GM12891 (cell line): Measurements from ENCODE around the gene MSANTD4.
A peak's percentile ranks its signal among the peaks of the same experiment; 100 is the strongest.

ENCODE experiments used
- DNase-seq: peaks from one replicate; pipeline ENCODE4 v3.0.0; 2011; ENCODE audit warnings: low spot score; ENCODE audit not compliant: insufficient read length
- FAIRE-seq: peaks from 2 replicates; lab custom pipeline; 2011; peaks lifted over from hg19 to GRCh38; lab: Jason Lieb, UNC
- PAX5 ChIP-seq: IDR thresholded peaks from 2 replicates; pipeline ENCODE4 v1.6.1; 2011; ENCODE audit warnings: low read length, moderate library complexity, mild to moderate bottlenecking; ENCODE audit not compliant: insufficient read depth, severe bottlenecking
- POLR2A ChIP-seq: IDR thresholded peaks from 2 replicates; pipeline ENCODE4 v1.6.1; 2011; ENCODE audit warnings: low read depth, low read length, control low read depth
- POLR2AphosphoS5 ChIP-seq: IDR thresholded peaks from 2 replicates; pipeline ENCODE4 v1.6.1; 2011; ENCODE audit warnings: low read depth, low read length, control low read depth
- POU2F2 ChIP-seq: IDR thresholded peaks from 2 replicates; pipeline ENCODE4 v1.6.1; 2011; ENCODE audit warnings: low read depth, mild to moderate bottlenecking, control low read depth, low read length, moderate library complexity
- SPI1 ChIP-seq: IDR thresholded peaks from 2 replicates; pipeline ENCODE4 v1.6.1; 2011; ENCODE audit warnings: low read depth, low read length, control low read depth
- TAF1 ChIP-seq: IDR thresholded peaks from 2 replicates; pipeline ENCODE4 v1.6.1; 2011; ENCODE audit warnings: low read depth, low read length, control low read depth

MSANTD4 gene

DNA sequence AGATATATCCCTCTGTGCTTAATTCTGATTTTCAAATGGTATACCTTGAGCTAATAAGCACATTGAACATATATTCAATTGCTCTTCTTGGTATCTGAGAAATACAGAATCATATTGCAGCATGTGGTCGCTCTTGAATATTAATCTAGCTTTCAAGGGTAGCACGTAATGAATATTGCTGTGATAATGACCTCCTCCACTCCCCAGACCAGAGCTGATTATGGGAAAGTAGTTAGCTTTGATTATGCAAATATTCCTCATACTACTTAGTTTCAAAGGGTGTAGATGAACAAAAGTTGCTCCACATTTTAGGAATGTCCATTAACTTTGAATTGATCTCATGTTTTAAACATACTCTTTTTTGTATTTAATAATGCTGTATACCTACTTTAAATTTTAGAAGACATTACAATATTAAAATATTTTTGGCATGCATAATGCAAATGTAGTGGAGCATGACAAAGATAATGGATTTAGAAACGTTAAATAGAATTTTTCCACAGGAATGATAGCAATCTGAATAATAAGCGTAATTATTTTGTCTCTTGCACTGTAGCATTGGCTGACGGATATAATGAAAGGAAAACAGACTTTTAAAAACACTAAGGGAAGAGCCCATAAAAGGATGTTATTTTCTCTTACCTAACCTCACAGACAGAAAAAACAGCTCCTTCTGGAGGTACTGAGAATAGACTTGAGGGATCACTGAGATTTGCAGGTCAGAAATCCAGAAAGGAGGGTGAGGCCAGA lies 27.9 kb upstream of the MSANTD4 start:
- FAIRE-seq = no peak
- no peak for DNase-seq
- TF ChIP-seq TAF1 (no peak), POLR2A (no peak), SPI1 (no peak), PAX5 (no peak), POU2F2 (no peak), POLR2AphosphoS5 (no peak)

DNA sequence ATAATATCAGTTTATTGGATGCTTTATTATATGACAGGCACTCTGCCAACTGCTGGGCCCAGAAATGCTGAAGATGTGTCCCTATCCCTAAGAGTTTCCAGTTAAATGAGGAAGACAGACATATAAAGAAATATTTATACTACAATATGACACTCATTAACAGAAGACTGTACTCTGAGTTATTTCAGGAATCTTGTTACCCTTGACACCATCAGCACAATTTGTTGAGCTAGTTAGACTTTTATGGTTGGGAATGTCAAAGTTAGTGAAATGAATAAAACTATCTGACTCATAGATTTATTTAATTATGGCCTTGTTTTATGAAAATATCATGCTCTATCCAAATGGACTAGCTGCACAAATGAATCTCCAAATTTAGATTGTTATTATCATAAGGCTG lies 25.6 kb upstream of the MSANTD4 start:
- TF ChIP-seq POU2F2 (no peak), SPI1 (no peak), PAX5 (no peak), POLR2AphosphoS5 (no peak), TAF1 (no peak), POLR2A (no peak)
- DNase-seq (no peak), FAIRE-seq (no peak)

DNA sequence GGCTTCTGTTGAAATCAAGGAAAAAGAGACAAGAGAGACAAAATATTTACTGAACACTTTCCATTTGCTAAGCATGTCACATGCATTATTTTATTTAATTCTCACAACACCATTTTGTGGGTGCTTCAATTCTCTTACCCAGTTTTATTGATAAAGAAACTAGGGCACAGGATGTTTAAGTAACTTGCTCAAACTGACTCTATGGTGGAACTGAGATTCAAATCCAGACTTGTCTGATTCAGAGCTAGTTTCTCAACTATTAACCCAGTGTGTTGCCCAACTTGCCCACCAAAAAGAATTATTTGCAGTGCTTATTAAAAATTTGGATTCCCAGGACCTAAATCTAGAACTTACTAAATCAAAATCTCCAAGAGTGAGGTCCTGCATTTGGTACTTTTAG lies 21.5 kb upstream of the MSANTD4 start:
- FAIRE-seq (no peak), DNase-seq (no peak)
- TF ChIP-seq POU2F2 = no peak
- TF ChIP-seq PAX5 = no peak

DNA sequence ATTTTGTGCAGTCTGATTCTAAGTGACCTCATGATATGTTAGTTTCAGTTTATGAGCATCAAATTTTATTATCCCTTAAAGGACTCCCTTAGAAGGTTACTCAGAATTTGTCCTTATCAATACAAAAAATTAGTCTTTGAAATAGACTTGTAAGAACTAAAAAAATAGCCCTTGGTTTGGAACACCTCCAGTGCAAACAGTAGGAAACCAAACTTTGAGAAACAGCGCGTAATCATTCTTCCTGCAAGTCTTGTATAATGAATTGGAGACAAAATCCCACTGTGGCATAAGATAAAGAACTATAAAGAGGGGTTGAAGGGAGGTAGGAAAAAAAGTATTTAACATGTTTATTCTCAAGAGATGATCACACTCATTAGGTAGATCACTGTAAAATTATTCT lies 10.8 kb upstream of the MSANTD4 start:
- FAIRE-seq (no peak), DNase-seq (no peak)
- TF ChIP-seq SPI1 (no peak), POLR2AphosphoS5 (no peak), POLR2A (no peak), TAF1 (no peak), POU2F2 (no peak), PAX5 (no peak)

DNA sequence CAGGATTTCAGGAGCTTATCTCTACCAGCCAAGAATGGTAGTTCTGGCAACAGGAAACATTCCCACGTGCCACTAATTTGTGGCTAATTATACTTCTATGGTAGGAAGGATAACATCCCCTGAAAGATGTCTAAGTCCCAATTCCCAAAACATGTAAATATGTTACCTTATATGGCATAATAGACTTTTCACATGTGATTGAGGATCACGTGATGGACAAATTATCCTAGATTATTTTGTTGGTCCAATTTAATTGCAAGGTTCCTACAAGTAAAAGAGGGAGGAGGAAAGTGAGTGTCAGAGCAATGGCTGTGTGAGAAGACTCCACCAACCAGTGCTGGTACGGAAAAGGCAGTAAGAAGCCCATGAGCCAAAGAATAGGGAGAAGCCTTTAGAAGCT lies 9.9 kb upstream of the MSANTD4 start:
- DNase-seq = no peak
- TF ChIP-seq PAX5 (no peak), POLR2A (no peak), SPI1 (no peak), TAF1 (no peak), POLR2AphosphoS5 (no peak), POU2F2 (no peak)
- no peak for FAIRE-seq

DNA sequence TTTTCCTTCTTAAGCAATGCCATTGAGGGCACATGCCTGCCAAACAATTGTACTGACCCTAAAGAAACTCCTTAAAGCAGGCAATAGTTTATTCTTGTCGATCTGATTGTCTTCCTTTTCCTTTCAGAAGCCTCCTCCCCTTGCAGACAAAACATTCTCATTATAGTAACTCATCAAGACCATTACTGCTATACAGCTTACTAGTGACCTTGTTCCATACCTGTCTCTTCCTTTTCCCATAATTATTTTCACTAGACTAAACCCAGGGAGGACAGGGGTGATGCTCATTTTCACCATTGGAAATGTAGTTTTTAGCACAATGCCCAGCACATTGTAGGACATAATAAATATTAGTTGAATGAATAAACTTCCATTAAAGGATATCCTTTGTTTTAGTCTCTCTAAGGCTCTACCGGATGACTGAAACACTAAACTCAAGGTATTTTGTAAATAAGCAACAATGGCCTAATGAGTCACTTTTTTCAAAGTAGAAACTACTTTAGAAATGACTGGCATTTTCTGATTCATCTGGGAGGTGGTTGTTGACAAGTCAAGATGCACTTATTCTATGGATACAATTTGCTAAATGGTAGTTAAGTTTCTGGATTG lies 9.3 kb upstream of the MSANTD4 start:
- DNase-seq (no peak), FAIRE-seq (no peak)
- TF ChIP-seq SPI1 (no peak), POLR2A (no peak), TAF1 (no peak), POU2F2 (no peak), POLR2AphosphoS5 (no peak), PAX5 (no peak)

DNA sequence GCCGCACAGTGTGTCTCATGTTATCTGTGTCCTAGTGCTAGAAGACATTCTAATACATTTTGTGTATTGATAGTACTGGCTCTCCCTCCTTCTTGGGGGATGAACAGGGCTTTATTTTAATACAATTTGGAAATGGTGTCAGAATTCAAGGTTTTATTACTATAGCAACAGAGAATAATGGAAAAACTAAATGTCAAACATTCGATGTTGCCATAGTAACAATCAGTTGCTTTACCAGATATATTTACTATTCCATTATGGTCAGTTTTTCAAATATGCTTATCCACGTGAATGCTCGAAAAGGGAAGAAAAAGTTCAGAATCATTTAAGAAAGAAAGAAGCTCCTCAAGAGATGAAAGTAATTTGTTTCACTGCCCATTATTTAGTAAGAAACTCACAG lies 8.6 kb upstream of the MSANTD4 start:
- TF ChIP-seq POLR2AphosphoS5 (no peak), TAF1 (no peak), POU2F2 (no peak), POLR2A (no peak), PAX5 (no peak), SPI1 (no peak)
- DNase-seq (no peak), FAIRE-seq (no peak)

DNA sequence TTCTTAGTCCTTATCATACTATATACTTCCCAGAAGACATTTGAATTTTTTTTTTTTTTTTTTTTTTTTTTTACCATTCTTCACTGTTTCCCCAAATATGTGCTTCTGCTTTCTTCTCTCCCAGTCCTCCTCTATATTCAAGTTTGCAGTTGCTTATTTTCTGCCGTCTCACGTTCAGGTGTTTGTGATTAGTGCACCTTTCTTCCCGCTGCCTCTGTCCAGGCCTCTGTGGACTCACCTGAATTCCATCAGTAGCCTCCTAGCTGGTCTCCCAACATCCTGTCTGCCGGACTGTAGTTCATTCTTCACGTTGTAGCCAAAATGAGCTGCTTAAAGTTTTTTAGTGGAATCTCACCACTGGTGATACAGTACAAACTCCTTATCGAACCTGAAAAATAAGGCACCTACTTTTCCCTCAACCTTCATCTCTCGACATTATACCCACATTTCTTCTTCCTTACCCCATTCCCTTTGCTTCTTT lies 795 bp upstream of the MSANTD4 start:
- no peak for DNase-seq
- FAIRE-seq = no peak
- TF ChIP-seq SPI1 (no peak), POLR2AphosphoS5 (no peak), TAF1 (no peak), PAX5 (no peak), POU2F2 (no peak), POLR2A (no peak)

DNA sequence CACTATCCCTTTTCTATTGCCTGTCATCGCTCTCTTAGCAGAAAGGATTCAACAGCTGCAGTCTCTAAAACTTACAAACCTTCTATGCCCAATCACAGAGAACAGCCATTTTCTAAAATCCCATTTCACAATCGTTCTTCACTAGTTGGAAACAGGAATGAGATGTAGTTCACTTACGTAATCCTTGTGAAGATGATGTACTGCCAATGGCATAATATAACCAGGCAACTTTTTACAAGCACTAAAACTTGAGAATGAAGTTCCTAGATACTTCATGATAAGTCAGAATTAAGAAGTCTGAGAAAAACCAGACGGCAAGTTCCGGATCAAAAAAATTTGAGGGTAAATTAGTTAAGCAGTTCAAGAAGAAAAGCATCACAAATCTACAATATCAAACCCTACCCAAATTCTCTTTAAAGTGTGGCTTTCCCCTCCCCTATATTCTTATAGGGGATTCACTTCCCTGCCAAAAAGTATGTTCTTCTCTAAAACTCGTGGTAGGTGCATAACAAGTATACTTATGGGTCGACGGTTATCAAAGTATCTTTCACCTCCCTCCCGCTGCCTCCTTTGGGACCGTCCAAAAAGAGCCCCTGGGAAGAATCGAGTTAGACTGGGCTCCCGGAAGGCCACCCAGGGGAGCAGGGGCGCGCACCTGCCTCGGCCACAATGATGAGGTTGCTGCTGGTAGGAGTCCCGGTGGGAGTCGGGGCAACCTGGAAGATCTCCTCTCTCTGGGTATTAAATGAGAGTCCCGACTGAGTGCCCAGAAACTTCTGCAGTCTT lies 666 bp downstream of the MSANTD4 start:
- TF ChIP-seq POU2F2 = no peak
- no peak for TF ChIP-seq POLR2A
- no peak for TF ChIP-seq POLR2AphosphoS5
- TF ChIP-seq TAF1 = no peak; the same call in 1 of the 2 replicates
- no peak for TF ChIP-seq PAX5
- TF ChIP-seq SPI1 = no peak
- FAIRE-seq (peak; percentile 26), DNase-seq (no peak)

DNA sequence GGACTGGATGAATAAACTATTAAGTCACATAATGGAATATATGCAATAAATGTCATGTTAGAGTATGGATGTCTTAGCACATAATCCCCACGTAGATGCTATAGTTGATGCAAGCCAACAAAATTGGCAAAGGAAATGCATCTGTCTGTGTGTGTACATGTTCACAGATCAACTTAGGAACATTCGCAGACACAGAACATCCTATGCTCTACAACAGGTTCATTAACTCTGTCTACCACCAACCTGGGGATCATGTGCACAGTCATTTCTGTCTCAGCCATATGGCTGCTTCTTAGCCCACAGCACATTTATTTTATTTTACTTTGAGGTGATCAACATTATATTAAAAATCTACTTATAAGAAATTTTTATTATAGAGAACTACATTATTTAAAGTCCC lies 4.9 kb downstream of the MSANTD4 start:
- no peak for DNase-seq

More for the DNA sequence above, 4.9 kb downstream of the MSANTD4 start:
- TF ChIP-seq POLR2AphosphoS5 (no peak), POLR2A (no peak), PAX5 (no peak), POU2F2 (no peak), TAF1 (no peak), SPI1 (no peak)
- peak; percentile 57 for FAIRE-seq
